ENCODE measurements around the gene SDHB. TPM values are rescaled to one million over a fixed set of nuclear protein-coding genes. Genes with fewer than 3 reads are reported as not detected.

SDHB gene
- polyA plus RNA-seq, 3 donors: 116 to 275 (median 241) TPM

GRCh38 chr1:16986962-16987361 lies 66.9 kb downstream of the SDHB start:
- intact Hi-C loops (cut with micrococcal nuclease): no loop called here
- no peak overlapping the region for H3K4me3 Mint-ChIP-seq
- TF ChIP-seq, protein P1, sequence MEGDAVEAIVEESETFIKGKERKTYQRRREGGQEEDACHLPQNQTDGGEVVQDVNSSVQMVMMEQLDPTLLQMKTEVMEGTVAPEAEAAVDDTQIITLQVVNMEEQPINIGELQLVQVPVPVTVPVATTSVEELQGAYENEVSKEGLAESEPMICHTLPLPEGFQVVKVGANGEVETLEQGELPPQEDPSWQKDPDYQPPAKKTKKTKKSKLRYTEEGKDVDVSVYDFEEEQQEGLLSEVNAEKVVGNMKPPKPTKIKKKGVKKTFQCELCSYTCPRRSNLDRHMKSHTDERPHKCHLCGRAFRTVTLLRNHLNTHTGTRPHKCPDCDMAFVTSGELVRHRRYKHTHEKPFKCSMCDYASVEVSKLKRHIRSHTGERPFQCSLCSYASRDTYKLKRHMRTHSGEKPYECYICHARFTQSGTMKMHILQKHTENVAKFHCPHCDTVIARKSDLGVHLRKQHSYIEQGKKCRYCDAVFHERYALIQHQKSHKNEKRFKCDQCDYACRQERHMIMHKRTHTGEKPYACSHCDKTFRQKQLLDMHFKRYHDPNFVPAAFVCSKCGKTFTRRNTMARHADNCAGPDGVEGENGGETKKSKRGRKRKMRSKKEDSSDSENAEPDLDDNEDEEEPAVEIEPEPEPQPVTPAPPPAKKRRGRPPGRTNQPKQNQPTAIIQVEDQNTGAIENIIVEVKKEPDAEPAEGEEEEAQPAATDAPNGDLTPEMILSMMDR (IDR thresholded peaks at IDR 0.05): peak; percentile 20
- H3K36me3 Mint-ChIP-seq: peaks cover 47 to 68% of the 10 kb centered on the region in 2 donors
- Histone ChIP-seq H3K27me3 (ENCODE audit: control insufficient read depth in 2 of 2, insufficient read depth in 2 of 2, low read length in 2 of 2) (peaks cover 0 to 5% of the 10 kb centered on the region in 2 donors), H3K4me2 (replicated peaks; ENCODE audit: extremely low read depth, low read length, poor library complexity, severe bottlenecking) (no peak overlapping the region), H3K4me1 (ENCODE audit: control insufficient read depth in 1 of 2, insufficient read depth in 2 of 2, low read length in 2 of 2) (no peaks in the 10 kb centered on the region), H3K27ac (ENCODE audit: low read depth in 1 of 2, low read length in 2 of 2) (no peak overlapping the region), H3K9me3 (replicated peaks in 1 of 2; ENCODE audit: control insufficient read depth in 1 of 2, insufficient read depth in 1 of 2, low read length in 2 of 2) (no peaks in the 10 kb centered on the region), H3K4me3 (replicated peaks in 1 of 3; ENCODE audit: low read depth in 2 of 3, low read length in 3 of 3) (no peak overlapping the region), H4K20me1 (ENCODE audit: insufficient read depth, low read length) (no peaks in the 10 kb centered on the region), H2AFZ (ENCODE audit: insufficient read depth, low read depth, low read length, poor library complexity, severe bottlenecking) (no peak overlapping the region), H3K79me2 (ENCODE audit: insufficient read depth, low read length) (no peaks in the 10 kb centered on the region), H3K9ac (ENCODE audit: insufficient read depth, low read length, poor library complexity, severe bottlenecking) (no peak overlapping the region), H3K36me3 (replicated peaks in 1 of 2; ENCODE audit: control insufficient read depth in 1 of 2, insufficient read depth in 2 of 2, low read length in 2 of 2) (peaks cover 46 to 58% of the 10 kb centered on the region in 2 donors)
- H3K4me1 Mint-ChIP-seq: no peaks in the 10 kb centered on the region
- no peak overlapping the region for H3K27ac Mint-ChIP-seq
- H3K9me3 Mint-ChIP-seq: no peaks in the 10 kb centered on the region
- no peak for DNase-seq
- WGBS (ENCODE audit: insufficient coverage): 95% methylated on average over 15 of the region's 16 CpGs
- peaks cover 10 to 14% (median 10%) of the 10 kb centered on the region in 3 donors for H3K27me3 Mint-ChIP-seq (ENCODE audit: low read depth in 3 of 3)

GRCh38 chr1:16986560-16986959 lies 67.3 kb downstream of the SDHB start:
- no peaks in the 10 kb centered on the region for H3K79me2 ChIP-seq (ENCODE audit: insufficient read depth, low read length)
- H3K4me1 ChIP-seq (ENCODE audit: control insufficient read depth in 1 of 2, insufficient read depth in 2 of 2, low read length in 2 of 2): no peaks in the 10 kb centered on the region
- WGBS (ENCODE audit: insufficient coverage): 89% methylated on average over 23 of the region's 23 CpGs
- no peak for DNase-seq
- no peak overlapping the region for H2AFZ ChIP-seq (ENCODE audit: insufficient read depth, low read depth, low read length, poor library complexity, severe bottlenecking)
- no peaks in the 10 kb centered on the region for H4K20me1 ChIP-seq (ENCODE audit: insufficient read depth, low read length)
- H3K27ac ChIP-seq (ENCODE audit: low read depth in 1 of 2, low read length in 2 of 2): no peak overlapping the region
- TF ChIP-seq, protein P1 (IDR thresholded peaks at IDR 0.05): no peak
- H3K9me3 Mint-ChIP-seq: no peaks in the 10 kb centered on the region
- no peaks in the 10 kb centered on the region for H3K9me3 ChIP-seq (replicated peaks in 1 of 2; ENCODE audit: control insufficient read depth in 1 of 2, insufficient read depth in 1 of 2, low read length in 2 of 2)
- intact Hi-C loops (cut with micrococcal nuclease): no loop called here
- H3K27me3 Mint-ChIP-seq (ENCODE audit: low read depth in 3 of 3): peaks cover 13 to 17% (median 14%) of the 10 kb centered on the region in 3 donors
- H3K36me3 Mint-ChIP-seq: peaks cover 46 to 64% of the 10 kb centered on the region in 2 donors
- H3K4me1 Mint-ChIP-seq: no peaks in the 10 kb centered on the region
- no peak overlapping the region for H3K4me3 Mint-ChIP-seq
- no peak overlapping the region for H3K9ac ChIP-seq (ENCODE audit: insufficient read depth, low read length, poor library complexity, severe bottlenecking)
- peaks cover 42 to 54% of the 10 kb centered on the region in 2 donors for H3K36me3 ChIP-seq (replicated peaks in 1 of 2; ENCODE audit: control insufficient read depth in 1 of 2, insufficient read depth in 2 of 2, low read length in 2 of 2)
- peaks cover 0 to 8% of the 10 kb centered on the region in 2 donors for H3K27me3 ChIP-seq (ENCODE audit: control insufficient read depth in 2 of 2, insufficient read depth in 2 of 2, low read length in 2 of 2)
- H3K4me3 ChIP-seq (replicated peaks in 1 of 3; ENCODE audit: low read depth in 2 of 3, low read length in 3 of 3): no peak overlapping the region
- H3K4me2 ChIP-seq (replicated peaks; ENCODE audit: extremely low read depth, low read length, poor library complexity, severe bottlenecking): no peak overlapping the region
- H3K27ac Mint-ChIP-seq: no peak overlapping the region

All from CD14-positive monocyte (primary cell).